ENCODE results near the gene OGDHL.

Gene OGDHL

DNA sequence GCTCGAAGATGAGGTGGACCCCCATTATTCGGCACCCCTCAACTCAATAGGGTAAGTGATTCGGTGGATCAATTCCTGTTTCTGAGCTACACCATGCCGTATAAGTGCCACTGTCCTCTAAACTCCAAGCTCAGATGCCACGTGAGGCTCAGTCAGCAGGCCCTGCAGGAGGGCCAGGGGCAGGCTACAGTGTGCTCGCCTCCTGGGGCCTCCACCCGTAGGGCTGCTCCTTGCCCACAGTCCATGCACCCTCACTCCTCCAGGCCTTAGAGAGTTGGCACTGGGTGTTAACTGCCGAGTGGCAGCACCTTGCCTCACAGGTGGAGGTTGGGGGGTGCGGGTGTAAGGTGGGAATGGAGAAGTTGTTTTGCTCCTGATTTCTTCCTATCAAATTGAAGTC lies 70.5 kb downstream of the OGDHL start:
- no peak for DNase-seq (ENCODE audit: low read depth in 2 of 2, low spot score in 1 of 2)

DNA sequence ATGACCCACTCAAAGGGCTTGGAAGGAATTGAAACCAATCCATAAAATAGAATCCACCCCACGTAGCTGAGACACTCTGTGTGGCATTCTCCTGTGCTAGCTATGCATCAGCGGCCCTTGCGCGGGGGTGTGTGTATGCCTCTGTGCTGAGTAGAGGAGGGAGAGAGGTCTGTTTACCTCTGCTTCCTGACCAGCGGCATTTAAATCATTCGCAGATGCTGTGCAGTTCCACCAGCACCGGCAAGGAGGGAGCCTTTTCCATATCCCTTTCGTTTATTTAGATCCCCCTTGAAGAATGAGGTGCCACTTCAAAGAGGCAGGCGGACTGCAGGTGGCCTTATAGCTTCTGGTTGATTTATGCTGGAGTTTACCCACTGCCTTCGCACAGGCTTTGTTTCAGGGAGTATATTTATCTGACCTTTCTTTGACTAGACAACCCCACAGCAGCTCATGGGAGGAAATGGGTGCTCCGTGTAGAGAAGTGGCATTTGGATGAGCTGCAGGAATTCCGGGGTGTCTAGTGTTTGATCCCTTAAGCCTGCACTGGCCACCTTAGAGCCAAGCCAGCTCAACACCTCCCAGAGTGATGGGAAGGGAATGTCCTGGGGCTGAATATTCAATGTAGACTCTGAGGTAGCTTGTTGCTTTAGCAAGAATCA lies 71.3 kb downstream of the OGDHL start:
- DNase-seq (ENCODE audit: low read depth in 2 of 2, low spot score in 1 of 2), result no peak

DNA sequence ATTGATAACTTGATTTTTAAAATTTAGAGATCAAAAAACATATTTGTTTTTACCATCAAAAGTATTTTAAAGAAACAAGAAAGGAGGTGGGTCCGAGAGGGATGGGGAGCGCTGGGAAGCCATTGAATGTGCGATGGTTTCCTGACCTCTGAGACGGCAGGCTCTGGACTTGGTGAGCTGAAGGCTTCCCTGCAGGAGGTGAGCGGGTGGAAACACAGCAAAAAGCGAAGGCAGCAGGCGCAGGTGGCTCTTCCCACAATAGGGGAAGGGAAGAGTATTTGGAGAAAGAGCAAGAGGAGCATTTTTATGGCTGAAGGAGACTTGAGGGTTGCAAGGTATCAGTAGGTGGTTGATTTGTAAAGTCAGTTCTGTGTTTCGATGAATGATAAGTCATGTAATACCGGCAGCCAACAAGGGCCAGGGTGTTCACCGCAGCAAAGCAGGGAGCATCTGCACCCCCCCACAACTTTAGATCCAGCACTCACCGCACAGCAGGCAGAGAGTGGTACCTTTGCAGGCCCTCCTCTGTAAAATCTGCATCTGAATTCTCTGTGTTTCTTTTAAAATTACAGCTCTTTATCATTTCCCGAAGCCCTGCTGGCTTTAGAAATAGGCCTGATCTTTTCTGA lies 72.1 kb downstream of the OGDHL start:
- DNase-seq (ENCODE audit: low read depth in 2 of 2, low spot score in 1 of 2), result no peak

DNA sequence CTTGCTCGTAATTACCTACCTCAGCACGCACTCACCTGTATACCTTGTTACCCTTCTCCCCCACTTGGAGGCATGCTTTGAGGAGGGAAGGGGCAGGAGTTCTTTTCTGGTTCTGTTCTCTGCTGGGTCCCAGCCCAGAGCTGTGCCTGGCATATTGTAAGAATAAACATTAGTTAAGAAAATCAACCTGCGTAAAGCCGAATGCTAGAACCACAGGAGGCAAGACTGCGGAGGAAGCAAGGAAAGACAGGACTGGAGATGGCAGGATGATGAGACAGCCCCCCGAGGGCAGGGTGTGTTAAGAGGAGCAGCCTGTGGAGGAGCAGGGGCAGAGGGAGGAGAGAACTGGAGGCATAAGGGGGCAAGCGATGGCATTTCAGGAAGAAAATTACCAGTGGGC lies 73.2 kb downstream of the OGDHL start:
- no peak for DNase-seq (ENCODE audit: low read depth in 2 of 2, low spot score in 1 of 2)

DNA sequence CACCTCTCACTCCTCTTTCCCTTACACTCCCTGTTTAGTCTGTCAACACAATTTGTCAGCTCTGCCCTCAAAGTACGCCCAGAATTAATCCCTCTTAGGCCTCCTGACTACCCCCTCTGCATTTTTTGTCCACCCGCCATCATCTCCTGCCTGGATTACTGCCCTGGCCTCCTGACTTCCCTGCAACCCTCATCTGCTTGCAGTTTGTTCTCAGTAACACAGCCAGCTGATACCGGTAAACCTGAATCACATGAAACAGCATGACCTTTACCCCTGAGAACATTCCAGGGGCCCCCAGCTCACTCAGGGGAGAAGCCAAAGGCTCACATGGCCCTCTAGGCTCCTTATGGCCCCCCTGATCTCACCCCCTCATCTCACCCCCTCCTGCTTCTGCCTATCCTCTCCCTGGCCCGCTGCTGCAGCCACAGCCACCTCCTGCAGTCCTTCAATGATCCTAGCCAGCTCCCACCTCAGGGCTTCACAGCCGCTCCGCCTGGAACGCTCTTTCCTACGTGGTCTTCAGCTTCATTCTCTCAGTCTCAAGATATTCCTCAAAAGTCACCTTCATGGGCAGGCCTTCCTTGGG lies 73.8 kb downstream of the OGDHL start:
- no peak for DNase-seq (ENCODE audit: low read depth in 2 of 2, low spot score in 1 of 2)

DNA sequence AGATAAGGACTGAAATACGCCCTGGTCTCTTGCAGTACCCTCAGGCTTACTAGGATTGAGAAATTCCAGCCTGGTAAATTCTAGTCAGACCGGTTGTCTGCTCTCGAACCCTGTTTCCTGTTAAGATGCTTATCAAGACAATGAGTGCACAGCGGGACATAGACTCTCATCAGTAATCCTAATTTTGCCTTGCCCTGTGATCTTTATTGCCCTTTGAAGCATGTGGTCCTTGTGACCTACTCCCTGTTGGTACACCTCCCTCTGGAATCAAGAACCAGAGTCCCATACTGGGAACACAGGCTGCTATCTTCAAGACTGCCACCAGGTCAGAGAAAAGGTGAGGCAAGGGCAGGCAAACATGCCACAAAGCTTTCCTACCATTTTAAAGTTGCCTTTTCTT lies 75.5 kb downstream of the OGDHL start:
- no peak for DNase-seq (ENCODE audit: low read depth in 2 of 2, low spot score in 1 of 2)

Measured in stimulated activated CD8-positive, alpha-beta memory T cell treated with anti-CD3 and anti-CD28 coated beads, Interleukin-4, amount 100 ng/mL, for 1 hour (primary cell).